Esophagus muscularis mucosa (tissue), 3 donors: Measurements from ENCODE around the gene CLSTN3.

Source experiments
- CTCF ChIP-seq, 3 experiments: fragments of 200-600 bp in 2 of 3; fragments of 450-650 bp in 1 of 3; sonication (generic) in 2 of 3; IDR thresholded peaks; one replicate each; pipeline ENCODE4 v1.5.1; 2017 to 2019; ENCODE audit warnings: antibody characterized with exemption in 3 of 3, mild to moderate bottlenecking in 2 of 3, moderate library complexity in 1 of 3
- POLR2AphosphoS5 ChIP-seq, 2 donors: sonication (generic); formaldehyde crosslinking; IDR thresholded peaks; one replicate each; pipeline ENCODE4 v1.6.1; 2017; ENCODE audit warnings: antibody characterized with exemption in 2 of 2

- no peak for TF ChIP-seq CTCF (IDR thresholded peaks at IDR 0.05)
- TF ChIP-seq POLR2AphosphoS5 (IDR thresholded peaks at IDR 0.05), result no peak
Observed at GRCh38 chr12:7155471-7156034, 25.4 kb downstream of the CLSTN3 start.
